DMS79 (cell line): ENCODE measurements around the gene USB1.

ENCODE experiments used
- DNase-seq: peaks from one replicate; lab custom pipeline; 2025; lab: John Stamatoyannopoulos, UW

USB1 gene

DNA sequence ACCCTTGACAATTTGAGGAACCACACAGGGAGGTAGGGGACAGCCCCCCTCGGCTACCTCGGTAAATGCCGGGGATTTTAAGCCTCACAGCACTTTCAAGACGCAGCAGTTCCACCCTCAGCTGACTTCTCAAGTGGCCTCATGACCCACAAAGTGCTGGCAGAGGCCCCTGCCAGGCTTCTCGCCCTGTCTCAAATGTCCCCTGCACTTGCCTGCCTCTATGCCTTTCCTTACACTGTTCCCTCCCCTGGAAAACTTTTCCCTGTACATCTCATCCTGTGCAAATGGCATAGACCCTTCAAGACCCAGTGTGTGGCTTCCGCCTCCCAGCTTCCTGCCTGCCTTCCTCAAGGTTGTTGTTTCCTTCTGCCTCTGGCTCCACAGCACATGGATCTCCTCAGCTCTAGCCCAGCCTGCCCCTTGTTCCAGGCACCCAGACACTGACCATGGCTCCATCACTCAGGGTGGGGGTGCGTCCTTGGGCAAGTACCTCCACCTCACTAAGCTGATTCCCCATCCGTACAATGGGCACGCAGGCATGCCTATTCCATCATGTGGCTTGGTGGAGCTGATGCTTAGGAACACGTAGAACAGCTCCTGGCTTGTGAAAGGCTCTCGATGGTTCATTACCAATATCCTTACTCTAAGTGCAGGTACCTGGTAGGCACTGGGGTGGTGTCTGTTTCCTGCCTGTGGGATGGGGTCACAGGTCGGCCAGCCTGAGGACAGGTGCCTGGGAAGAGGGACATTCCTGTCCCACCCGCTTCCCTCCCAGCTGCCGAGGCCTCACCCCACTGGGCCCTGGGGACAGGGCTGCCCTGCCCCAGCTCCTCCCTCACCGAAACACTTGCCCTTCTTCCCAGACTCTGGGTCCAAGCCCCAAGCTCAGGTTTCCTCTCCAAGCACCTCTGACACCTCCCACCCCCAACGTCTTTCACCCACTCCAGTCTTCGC is 48.3 kb downstream of the USB1 start:
- peak; percentile 44 for DNase-seq

DNA sequence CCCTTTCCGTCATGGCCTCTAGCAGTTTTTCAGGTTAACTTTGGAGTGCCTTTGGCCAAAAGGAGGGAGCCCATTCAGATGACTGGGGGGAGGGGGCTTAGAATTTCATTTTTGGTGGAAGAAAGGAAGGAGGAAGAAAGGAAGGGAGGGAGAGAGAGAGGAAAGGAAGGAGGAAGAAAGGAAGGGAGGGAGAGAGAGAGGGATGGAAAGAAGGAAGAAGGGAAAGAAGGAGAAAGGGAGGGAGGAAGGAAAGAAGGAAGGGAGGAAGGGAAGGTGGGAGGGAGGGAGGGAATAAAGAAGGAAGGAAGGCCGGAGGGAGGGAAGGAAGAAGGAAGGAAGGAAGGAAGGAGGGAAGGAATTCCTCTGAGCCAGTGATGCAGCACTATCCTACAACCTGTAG is 50.1 kb downstream of the USB1 start:
- DNase-seq, result no peak

DNA sequence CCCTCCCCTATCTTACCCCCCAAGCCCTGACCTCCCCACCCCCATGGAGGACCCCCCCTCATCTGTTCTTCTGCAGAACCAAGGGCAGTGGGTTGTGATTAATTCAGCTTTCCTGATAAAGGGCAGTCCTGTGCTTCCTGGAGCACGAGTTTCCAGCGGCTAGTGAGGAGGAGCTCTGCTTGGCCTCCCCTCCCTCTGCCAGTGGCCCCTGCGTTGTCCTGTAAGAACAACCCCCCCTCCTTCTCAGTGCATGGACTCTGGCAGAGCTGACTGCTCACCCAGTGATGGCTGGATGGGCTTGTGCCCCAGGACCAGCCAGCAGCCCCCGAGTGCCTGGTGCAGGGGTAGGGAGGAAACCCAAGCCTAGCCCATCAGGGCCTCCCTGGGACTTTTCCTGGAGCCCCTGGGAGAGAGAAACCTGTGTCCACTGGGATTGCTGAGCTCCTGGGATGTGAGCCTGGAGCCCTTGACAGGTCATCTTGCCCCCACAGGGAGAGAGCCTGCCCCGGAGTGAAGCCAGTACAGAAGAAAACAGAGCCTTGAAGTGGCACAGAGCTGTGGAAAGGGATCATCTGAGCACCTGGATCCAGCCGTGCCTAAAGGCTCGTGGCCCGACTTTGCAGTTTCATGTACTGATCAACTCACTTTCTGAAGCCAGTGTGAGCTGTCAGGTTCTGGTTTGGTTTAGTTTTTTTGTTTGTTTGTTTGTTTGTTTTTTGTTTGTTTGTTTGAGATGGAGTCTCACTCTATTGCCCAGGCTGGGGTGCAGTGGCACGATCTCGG is 50.8 kb downstream of the USB1 start:
- DNase-seq, result no peak

DNA sequence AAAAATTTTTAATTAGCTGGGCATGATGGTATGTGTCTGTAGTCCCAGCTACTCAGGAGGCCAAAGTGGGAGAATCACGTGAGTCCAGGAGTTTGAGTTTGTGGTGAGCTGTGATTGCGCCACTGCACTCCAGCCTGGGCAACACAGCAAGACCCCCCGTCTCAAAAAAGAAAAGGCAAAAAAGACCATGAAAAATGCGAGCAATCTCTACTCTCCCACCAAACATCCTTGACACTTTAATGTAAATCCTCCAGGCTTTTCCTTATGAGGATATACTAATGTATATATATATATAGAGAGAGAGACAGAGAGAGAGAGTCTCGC is 52.4 kb downstream of the USB1 start:
- DNase-seq, result no peak

DNA sequence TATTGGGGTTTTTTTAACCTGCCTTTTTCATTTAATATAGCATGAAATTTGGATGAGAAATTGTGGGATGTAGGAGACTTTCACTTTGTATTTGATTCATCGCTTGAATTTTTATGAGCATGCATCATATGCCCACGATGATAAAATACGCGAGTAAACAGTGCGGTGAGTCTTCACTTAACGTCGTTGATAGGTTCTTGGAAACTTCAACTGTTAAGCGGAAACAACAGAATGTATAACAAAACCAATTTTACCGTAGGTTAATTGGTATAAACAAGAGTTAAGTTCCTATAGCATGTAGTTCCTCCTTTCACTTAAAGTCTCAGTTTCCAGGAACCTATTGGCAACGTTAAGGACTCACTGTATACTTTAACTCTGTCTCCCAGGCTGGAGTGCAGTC is 53.1 kb downstream of the USB1 start:
- no peak for DNase-seq

DNA sequence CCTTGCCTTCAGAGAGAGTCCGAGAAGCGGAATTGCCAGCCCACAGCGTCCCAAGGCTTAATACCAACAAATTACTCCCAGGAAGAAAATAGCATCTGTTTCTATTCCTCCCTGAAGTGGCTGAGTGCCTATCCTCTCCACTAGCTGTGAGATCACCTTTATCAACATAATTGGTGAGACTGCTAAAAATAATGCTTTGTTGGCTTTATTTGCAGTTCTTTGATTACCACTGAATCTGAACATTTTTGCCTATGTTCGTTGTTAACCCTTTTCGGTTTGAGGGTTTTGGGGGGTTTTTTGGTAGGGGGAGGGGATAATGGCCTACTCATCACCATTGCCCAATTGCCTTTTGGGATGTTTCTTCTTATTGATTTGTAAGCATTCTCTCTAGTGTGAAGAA is 55.4 kb downstream of the USB1 start:
- no peak for DNase-seq

DNA sequence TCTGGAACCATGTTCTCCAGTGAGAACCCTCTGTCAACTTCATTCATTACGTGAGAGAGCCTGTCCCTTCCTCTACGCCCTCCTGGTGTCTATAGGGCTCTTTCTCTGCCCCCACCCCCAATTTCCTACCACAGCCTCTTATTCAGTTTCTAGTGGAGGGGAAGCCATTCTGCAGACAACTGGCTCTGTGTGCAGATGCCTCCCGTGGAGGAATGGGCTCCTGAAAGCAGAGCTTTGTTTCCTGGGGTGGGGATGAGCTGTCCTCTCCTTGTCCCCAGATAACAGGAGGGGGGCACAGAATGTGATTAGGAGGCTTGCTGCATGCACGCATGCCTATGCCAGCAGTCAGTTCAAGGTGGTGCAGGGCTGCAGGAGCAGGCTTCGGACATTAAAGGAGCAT is 55.9 kb downstream of the USB1 start:
- no peak for DNase-seq

DNA sequence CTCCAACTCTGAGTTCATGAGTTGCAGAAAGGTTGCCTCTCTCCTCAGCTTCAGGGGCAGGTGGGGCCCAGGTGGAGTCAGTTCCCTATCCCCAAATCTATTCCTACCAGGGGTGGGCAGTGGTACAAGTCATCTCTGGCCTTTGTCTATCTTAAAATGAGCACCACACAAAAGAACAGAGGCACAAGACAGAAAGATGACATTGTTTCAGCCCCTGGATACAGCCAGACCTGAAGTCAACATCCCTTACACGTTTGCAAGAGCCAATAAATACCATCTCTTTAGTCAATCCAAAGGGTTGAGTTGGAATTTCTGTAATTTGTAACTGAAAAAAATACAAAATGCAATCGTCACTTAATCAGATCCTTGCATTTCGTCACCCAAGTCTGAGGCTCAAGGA is 56.6 kb downstream of the USB1 start:
- no peak for DNase-seq

DNA sequence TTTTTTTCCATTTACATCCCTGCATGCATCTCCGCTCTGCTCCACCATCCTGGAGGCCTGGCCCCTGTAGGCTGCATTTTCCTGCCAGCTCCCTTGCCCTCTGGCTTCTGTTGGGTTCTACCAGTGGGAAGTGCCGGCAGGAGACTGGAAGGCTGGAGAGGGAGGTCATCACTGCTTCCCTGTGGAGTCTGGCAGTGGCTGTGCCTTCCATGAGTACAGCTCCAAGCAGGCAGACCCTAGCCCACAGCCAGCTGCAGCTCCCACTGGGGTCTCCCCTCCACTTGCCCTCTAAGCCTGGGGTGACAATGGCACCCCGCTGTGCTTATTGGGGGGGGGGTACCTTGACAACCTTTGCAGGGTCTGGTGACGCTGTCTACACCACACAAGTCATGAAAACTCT is 61.6 kb downstream of the USB1 start:
- DNase-seq, result no peak

DNA sequence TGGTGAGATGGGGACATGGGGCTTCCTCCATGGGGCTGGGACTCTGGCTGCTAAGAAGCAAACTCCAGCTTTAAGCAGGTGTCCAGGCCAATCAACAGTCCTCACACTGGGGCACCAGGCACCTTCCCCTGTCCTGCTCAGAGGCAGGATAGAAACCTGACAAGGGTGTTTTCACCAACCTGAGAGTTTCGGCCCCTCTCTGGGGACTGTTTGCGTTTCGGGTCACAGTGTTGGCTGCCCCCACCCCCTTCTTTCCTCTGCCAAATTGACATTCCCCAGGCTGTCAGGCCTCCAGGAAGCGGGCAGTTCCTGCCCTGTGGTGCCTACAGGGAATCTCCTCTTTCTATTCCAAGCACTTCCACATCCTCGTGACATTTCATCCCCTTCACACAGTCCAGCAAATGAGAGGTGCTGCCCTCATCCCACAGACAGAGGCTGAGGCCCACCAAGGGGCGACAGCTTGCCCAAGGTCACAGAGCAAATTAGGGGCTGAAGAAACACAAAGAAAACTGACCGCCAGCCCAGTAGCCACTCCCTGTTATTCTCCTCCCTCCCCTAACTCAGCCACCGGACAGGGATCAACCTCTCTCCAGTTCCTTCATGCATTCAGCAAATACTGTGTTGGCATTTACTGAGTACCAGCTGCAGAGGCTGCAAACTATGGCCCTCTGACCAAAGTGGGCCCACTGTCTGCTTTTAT is 62.3 kb downstream of the USB1 start:
- no peak for DNase-seq

DNA sequence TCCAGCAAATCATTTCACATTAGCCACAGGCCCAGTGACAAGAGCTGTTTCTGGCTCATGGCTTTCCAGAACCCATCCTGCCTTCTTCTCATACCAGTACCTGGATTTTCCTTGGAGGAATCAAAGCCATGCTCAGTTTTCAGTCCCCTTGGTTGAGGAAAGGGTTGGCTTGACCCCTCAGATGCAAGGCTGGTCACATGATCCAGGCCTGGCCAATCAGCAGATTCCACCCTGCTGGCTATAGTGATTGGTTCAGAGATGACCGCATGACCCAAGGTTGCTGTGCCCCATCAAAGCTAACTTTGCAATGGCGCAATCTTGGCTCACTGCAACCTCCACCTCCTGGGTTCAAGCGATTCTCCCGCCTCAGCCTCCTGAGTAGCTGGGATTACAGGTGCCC is 69.4 kb downstream of the USB1 start:
- DNase-seq, result no peak
